GM20000 (cell line): ENCODE measurements around the gene TSEN2.

Experiments
- DNase-seq: peaks from one replicate; pipeline ENCODE4 v3.0.0; 2012; ENCODE audit warnings: low spot score
- CTCF ChIP-seq: IDR thresholded peaks from 2 replicates; pipeline ENCODE4 v1.5.1; 2012; ENCODE audit warnings: mild to moderate bottlenecking, control low read depth; ENCODE audit errors: extremely low read depth, missing control alignments

The TSEN2 gene

GRCh38 chr3:12571986-12572385 is 87.7 kb downstream of the TSEN2 start:
- TF ChIP-seq CTCF = no peak
- no peak for DNase-seq

- no peak for TF ChIP-seq CTCF
- no peak for DNase-seq
Observed at GRCh38 chr3:12574131-12574530, 89.9 kb downstream of the TSEN2 start.

GRCh38 chr3:12574661-12575060 is 90.4 kb downstream of the TSEN2 start:
- TF ChIP-seq CTCF = no peak
- DNase-seq = no peak

GRCh38 chr3:12577379-12577778 is 93.1 kb downstream of the TSEN2 start:
- TF ChIP-seq CTCF = no peak
- no peak for DNase-seq

GRCh38 chr3:12578742-12579141 is 94.5 kb downstream of the TSEN2 start:
- no peak for DNase-seq
- no peak for TF ChIP-seq CTCF

- no peak for DNase-seq
- no peak for TF ChIP-seq CTCF
Observed at GRCh38 chr3:12579456-12579855, 95.2 kb downstream of the TSEN2 start.

GRCh38 chr3:12579905-12580304 is 95.6 kb downstream of the TSEN2 start:
- no peak for DNase-seq
- TF ChIP-seq CTCF = no peak
